IPS-NIHi11 (cell line): ENCODE results near the gene HENMT1.
"Not testable (repeated sequence)": the region's sequence is repeated elsewhere in the genome, so short reads cannot be mapped to it uniquely, and the experiment has no call there.

ENCODE experiments used
- DNase-seq: peaks from one replicate; pipeline ENCODE4 v3.0.0; 2012; ENCODE audit warnings: mixed read lengths, low spot score

HENMT1 gene

GRCh38 chr1:108670131-108670773 is 9.4 kb upstream of the HENMT1 start:
- no peak for DNase-seq

- DNase-seq, result no peak
These were observed 8.8 kb upstream of the HENMT1 start for GRCh38 chr1:108669679-108670078.

GRCh38 chr1:108668777-108669176 is 7.9 kb upstream of the HENMT1 start:
- no peak for DNase-seq

GRCh38 chr1:108667422-108667821 is 6.5 kb upstream of the HENMT1 start:
- DNase-seq, result not testable (repeated sequence)

- DNase-seq, result no peak
These were observed 4.9 kb upstream of the HENMT1 start for GRCh38 chr1:108665771-108666170.

- no peak for DNase-seq
These were observed 4.2 kb upstream of the HENMT1 start for GRCh38 chr1:108665067-108665466.

- no peak for DNase-seq
These were observed 3.6 kb upstream of the HENMT1 start for GRCh38 chr1:108664481-108664880.

- DNase-seq, result no peak
These were observed 2.2 kb upstream of the HENMT1 start for GRCh38 chr1:108663074-108663473.

GRCh38 chr1:108657356-108658080 is 3.4 kb downstream of the HENMT1 start:
- DNase-seq, result no peak

- DNase-seq, result no peak
These were observed 7.3 kb downstream of the HENMT1 start for GRCh38 chr1:108653431-108654105.

- no peak for DNase-seq
These were observed 14.1 kb downstream of the HENMT1 start for GRCh38 chr1:108646648-108647269.

GRCh38 chr1:108646265-108646647 is 14.6 kb downstream of the HENMT1 start:
- no peak for DNase-seq

GRCh38 chr1:108645564-108646184 is 15.2 kb downstream of the HENMT1 start:
- peak; percentile 23 for DNase-seq

GRCh38 chr1:108644984-108645383 is 15.9 kb downstream of the HENMT1 start:
- no peak for DNase-seq

- DNase-seq, result peak; percentile 54
These were observed 17.2 kb downstream of the HENMT1 start for GRCh38 chr1:108643492-108644335.

GRCh38 chr1:108640863-108641262 is 20.0 kb downstream of the HENMT1 start:
- DNase-seq, result not testable (repeated sequence)

- DNase-seq, result no peak
These were observed 20.9 kb downstream of the HENMT1 start for GRCh38 chr1:108639899-108640560.

GRCh38 chr1:108636876-108637275 is 24.0 kb downstream of the HENMT1 start:
- DNase-seq, result no peak

GRCh38 chr1:108634521-108634920 is 26.4 kb downstream of the HENMT1 start:
- no peak for DNase-seq

- DNase-seq, result no peak
These were observed 32.2 kb downstream of the HENMT1 start for GRCh38 chr1:108628665-108629064.

GRCh38 chr1:108627951-108628350 is 32.9 kb downstream of the HENMT1 start:
- DNase-seq, result no peak
